ENCODE results near the gene PDS5B. TPM values are rescaled to one million over a fixed set of nuclear protein-coding genes. Genes with fewer than 3 reads are reported as not detected.
"Not testable (repeated sequence)": the region's sequence is repeated elsewhere in the genome, so short reads cannot be mapped to it uniquely, and the experiment has no call there.

The PDS5B gene
- polyA plus RNA-seq, 6 donors from 2014 or later = 38.8 to 50.4 (median 43.0) TPM

- Mint-ChIP-seq H3K4me1 (peaks cover 5 to 17% (median 12%) of the 10 kb centered on the region in 3 donors), H3K4me3 (no peak overlapping the region), H3K27ac (peak overlapping the region in 2 of 6 donors; percentile 25 to 45), H3K36me3 (peaks cover 12 to 16% of the 10 kb centered on the region in 2 donors), H3K9me3 (peaks cover 0 to 8% (median under 1%) of the 10 kb centered on the region in 7 donors), H3K27me3 (no peaks in the 10 kb centered on the region)
- no peak for DNase-seq
- ATAC-seq (ENCODE audit: low read depth in 2 of 2) = no peak
Measured at GRCh38 chr13:32723987-32724386, 137.7 kb downstream of the PDS5B start.

DNA sequence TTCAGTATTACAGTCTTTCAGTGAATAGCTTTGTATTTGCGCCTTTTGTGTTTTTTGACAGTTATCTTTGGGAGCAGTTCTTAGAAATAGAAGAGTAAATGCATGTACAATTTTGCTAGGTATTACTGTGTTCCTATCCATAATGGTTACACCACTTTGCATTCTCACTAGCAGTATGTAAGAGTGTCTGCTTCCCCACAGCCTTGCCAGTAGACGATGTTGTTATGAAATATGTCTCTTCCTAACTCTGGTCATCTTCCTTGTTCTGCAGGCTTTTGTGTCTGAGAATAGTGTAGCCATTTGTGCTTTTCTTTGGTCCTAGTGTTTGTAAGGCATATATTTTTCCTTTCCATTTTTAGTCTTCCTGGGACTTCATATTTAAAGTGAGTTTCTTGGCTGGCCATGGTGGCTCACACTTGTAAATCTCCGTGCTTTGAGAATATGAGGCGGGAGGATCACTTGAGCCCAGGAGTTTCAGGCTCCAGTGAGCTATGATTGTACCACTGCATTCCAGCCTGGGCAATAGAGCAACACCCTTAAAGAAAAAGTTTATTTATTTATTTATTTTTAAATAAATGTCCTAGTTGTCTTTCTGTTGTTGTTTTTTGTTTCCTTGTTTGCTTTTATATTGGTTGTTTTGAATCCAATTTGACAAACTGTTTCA is 140.3 kb downstream of the PDS5B start:
- DNase-seq (no peak), ATAC-seq (ENCODE audit: low read depth in 2 of 2) (no peak)
- Mint-ChIP-seq H3K27me3 (no peaks in the 10 kb centered on the region), H3K9me3 (peaks cover 0 to 5% (median 0%) of the 10 kb centered on the region in 7 donors), H3K4me3 (no peak overlapping the region), H3K4me1 (peaks cover 12 to 32% (median 18%) of the 10 kb centered on the region in 3 donors), H3K36me3 (peaks cover 8 to 9% of the 10 kb centered on the region in 2 donors), H3K27ac (peak overlapping the region in 1 of 6 donors; percentile 60)

- Mint-ChIP-seq H3K27ac (no peak overlapping the region), H3K4me1 (peaks cover 10 to 32% (median 16%) of the 10 kb centered on the region in 3 donors), H3K36me3 (peaks cover 0 to 12% of the 10 kb centered on the region in 2 donors), H3K4me3 (no peak overlapping the region), H3K27me3 (no peaks in the 10 kb centered on the region), H3K9me3 (peaks cover 0 to 5% (median 0%) of the 10 kb centered on the region in 7 donors)
- DNase-seq (no peak), ATAC-seq (ENCODE audit: low read depth in 2 of 2) (no peak)
Measured at GRCh38 chr13:32728327-32728726, 142.1 kb downstream of the PDS5B start.

DNA sequence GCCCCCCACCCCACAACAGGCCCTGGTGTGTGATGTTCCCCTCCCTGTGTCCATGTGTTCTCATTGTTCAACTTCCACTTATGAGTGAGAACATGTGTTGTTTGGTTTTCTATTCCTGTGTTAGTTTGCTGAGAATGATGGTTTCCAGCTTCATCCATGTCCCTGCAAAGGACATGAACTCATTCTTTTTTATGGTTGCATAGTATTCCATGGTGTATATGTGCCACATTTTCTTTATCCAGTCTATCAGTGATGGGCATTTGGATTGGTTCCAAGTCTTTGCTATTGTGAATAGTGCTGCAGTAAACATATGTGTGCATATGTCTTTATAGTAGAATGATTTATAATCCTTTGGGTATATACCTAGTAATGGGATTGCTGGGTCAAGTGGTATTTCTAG is 142.8 kb downstream of the PDS5B start:
- not testable (repeated sequence) for H3K27ac Mint-ChIP-seq; H3K27me3 Mint-ChIP-seq; ATAC-seq (ENCODE audit: low read depth in 2 of 2); H3K4me3 Mint-ChIP-seq; H3K9me3 Mint-ChIP-seq; DNase-seq
- Mint-ChIP-seq H3K36me3 (peaks cover 0 to 19% of the 10 kb centered on the region in 2 donors), H3K4me1 (peaks cover 12 to 32% (median 16%) of the 10 kb centered on the region in 3 donors)

GRCh38 chr13:32731074-32731473 is 144.8 kb downstream of the PDS5B start:
- no peak overlapping the region for H3K4me3 Mint-ChIP-seq
- H3K9me3 Mint-ChIP-seq = peaks cover 0 to 5% (median 0%) of the 10 kb centered on the region in 7 donors
- H3K27me3 Mint-ChIP-seq = no peaks in the 10 kb centered on the region
- H3K4me1 Mint-ChIP-seq = peaks cover 11 to 35% (median 19%) of the 10 kb centered on the region in 3 donors
- H3K36me3 Mint-ChIP-seq = peaks cover 0 to 15% of the 10 kb centered on the region in 2 donors
- H3K27ac Mint-ChIP-seq = peak overlapping the region in 1 of 6 donors; percentile 20
- no peak for ATAC-seq (ENCODE audit: low read depth in 2 of 2)
- no peak for DNase-seq

DNA sequence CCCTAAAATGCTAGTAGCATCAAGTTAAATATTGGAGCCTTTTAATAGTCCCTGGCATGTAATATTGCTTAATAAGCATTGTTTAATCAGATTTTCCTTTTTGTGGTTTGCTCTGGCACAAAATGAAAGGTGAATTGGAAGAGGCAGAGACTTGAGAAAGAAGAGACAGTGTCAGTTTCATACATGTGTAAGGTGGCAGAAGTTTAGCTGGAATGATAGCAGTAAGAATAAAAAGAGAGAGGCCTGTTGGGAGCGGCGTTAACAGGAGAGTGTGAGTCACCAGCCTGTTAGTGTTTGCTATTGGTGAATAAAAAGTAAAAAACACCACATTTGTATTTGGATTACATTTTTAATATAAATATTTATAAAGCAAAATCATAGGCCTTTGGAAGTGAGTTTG is 145.3 kb downstream of the PDS5B start:
- H3K27ac Mint-ChIP-seq = peak overlapping the region in 1 of 6 donors; percentile 44
- peaks cover 0 to 15% of the 10 kb centered on the region in 2 donors for H3K36me3 Mint-ChIP-seq
- no peak overlapping the region for H3K4me3 Mint-ChIP-seq
- H3K4me1 Mint-ChIP-seq = peaks cover 16 to 40% (median 18%) of the 10 kb centered on the region in 3 donors
- DNase-seq = no peak
- H3K9me3 Mint-ChIP-seq = peaks cover 0 to 5% (median 0%) of the 10 kb centered on the region in 7 donors
- H3K27me3 Mint-ChIP-seq = no peaks in the 10 kb centered on the region
- no peak for ATAC-seq (ENCODE audit: low read depth in 2 of 2)

DNA sequence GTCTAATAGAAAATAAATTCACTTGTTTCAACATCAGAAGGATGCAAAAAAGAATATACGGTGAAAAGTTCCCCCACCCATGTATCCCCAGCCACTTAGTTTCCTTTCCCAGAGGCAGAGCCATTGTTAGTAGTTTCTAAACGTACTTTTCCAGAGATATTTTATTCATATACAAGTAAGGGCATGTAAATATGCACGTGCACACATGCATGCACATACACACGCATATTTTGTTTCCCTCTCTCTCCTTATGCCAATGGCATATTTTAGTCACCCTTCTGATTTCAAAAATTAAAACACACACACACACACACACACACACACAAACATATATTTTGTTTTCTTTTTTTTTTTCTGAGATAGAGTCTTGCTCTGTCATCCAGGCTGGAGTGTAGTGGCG is 147.4 kb downstream of the PDS5B start:
- Mint-ChIP-seq H3K36me3 (peaks cover 0 to 15% of the 10 kb centered on the region in 2 donors), H3K4me3 (no peak overlapping the region), H3K27me3 (no peaks in the 10 kb centered on the region), H3K4me1 (peaks cover 18 to 43% (median 25%) of the 10 kb centered on the region in 3 donors), H3K9me3 (peaks cover 0 to 5% (median 0%) of the 10 kb centered on the region in 7 donors), H3K27ac (peak overlapping the region in 1 of 6 donors; percentile 8)
- ATAC-seq (ENCODE audit: low read depth in 2 of 2) (no peak), DNase-seq (no peak)

GRCh38 chr13:32734511-32734910 is 148.3 kb downstream of the PDS5B start:
- H3K27ac Mint-ChIP-seq = no peak overlapping the region
- H3K27me3 Mint-ChIP-seq = no peaks in the 10 kb centered on the region
- no peak overlapping the region for H3K4me3 Mint-ChIP-seq
- peaks cover 0 to 2% (median 0%) of the 10 kb centered on the region in 7 donors for H3K9me3 Mint-ChIP-seq
- DNase-seq = no peak
- ATAC-seq (ENCODE audit: low read depth in 2 of 2) = no peak
- H3K4me1 Mint-ChIP-seq = peaks cover 18 to 41% (median 23%) of the 10 kb centered on the region in 3 donors
- peaks cover 0 to 18% of the 10 kb centered on the region in 2 donors for H3K36me3 Mint-ChIP-seq

DNA sequence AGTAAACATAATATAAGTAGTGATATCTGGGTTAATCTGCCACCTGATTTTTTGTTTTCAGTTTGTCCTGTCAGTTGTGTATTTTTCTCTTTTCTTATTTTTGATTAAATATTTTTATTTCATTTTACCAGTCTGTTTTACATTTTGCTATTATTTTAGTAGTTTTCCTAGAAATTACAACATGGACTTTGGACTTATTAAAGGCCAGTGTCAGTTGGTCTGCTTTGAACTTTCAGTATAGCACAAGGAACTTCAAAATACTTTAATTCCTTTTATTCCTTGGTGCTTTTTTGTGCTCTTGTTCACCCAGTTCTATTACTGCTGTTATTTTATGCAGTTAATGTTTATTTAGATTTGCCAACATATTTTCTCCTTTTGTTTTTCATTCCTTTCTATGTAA is 149.6 kb downstream of the PDS5B start:
- Mint-ChIP-seq H3K27me3 (no peaks in the 10 kb centered on the region), H3K4me3 (peak overlapping the region in 1 of 8 donors; percentile 2), H3K9me3 (no peaks in the 10 kb centered on the region), H3K4me1 (peaks cover 17 to 28% (median 18%) of the 10 kb centered on the region in 3 donors), H3K36me3 (peaks cover 0 to 24% of the 10 kb centered on the region in 2 donors), H3K27ac (peak overlapping the region in 4 of 6 donors; percentile 34 to 85 (median 54))
- DNase-seq (no peak), ATAC-seq (ENCODE audit: low read depth in 2 of 2) (no peak)

GRCh38 chr13:32736648-32737047 is 150.4 kb downstream of the PDS5B start:
- Mint-ChIP-seq H3K4me1 (peaks cover 16 to 22% (median 17%) of the 10 kb centered on the region in 3 donors), H3K27ac (peak overlapping the region; percentile 40 to 90 (median 82)), H3K4me3 (peak overlapping the region in 5 of 8 donors; percentile 45 to 81 (median 65)), H3K36me3 (peaks cover 0 to 27% of the 10 kb centered on the region in 2 donors), H3K27me3 (no peaks in the 10 kb centered on the region), H3K9me3 (no peaks in the 10 kb centered on the region)
- DNase-seq = no peak
- ATAC-seq (ENCODE audit: low read depth in 2 of 2) = no peak

- H3K9me3 Mint-ChIP-seq = no peaks in the 10 kb centered on the region
- peak; percentile 1 for DNase-seq
- peaks cover 0 to 27% of the 10 kb centered on the region in 2 donors for H3K36me3 Mint-ChIP-seq
- H3K4me1 Mint-ChIP-seq = peaks cover 16 to 22% (median 17%) of the 10 kb centered on the region in 3 donors
- ATAC-seq (ENCODE audit: low read depth in 2 of 2) = peak; percentile 49 to 56
- peak overlapping the region; percentile 40 to 85 (median 80) for H3K27ac Mint-ChIP-seq
- no peaks in the 10 kb centered on the region for H3K27me3 Mint-ChIP-seq
- peak overlapping the region; percentile 45 to 81 (median 68) for H3K4me3 Mint-ChIP-seq
Measured at GRCh38 chr13:32737111-32737571, 150.9 kb downstream of the PDS5B start.

- Mint-ChIP-seq H3K27me3 (no peaks in the 10 kb centered on the region), H3K36me3 (peaks cover 0 to 27% of the 10 kb centered on the region in 2 donors), H3K4me3 (peak overlapping the region in 7 of 8 donors; percentile 45 to 81 (median 67)), H3K27ac (peak overlapping the region in 5 of 6 donors; percentile 40 to 85 (median 82)), H3K9me3 (no peaks in the 10 kb centered on the region), H3K4me1 (peaks cover 16 to 22% (median 17%) of the 10 kb centered on the region in 3 donors)
- ATAC-seq (ENCODE audit: low read depth in 2 of 2) = no peak
- no peak for DNase-seq
Measured at GRCh38 chr13:32737679-32738078, 151.4 kb downstream of the PDS5B start.

DNA sequence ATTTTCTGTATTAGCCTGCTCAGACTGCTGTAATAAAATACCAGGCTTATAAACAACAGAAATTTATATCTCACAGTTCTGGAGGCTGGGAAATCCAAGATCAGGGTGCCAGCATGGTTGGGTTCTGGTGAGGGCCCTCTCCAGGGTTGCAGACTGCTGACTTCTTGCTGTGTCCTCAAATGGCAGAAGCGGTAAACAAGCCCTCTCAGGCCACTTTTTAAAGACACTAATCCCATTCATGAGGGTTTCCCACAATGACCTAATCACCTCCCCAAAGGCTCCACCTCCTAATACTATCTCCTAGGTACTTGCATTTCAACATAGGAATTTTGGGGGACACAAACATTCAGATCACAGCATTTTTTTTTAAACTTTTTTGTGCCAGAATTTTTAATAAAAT is 159.3 kb downstream of the PDS5B start:
- Mint-ChIP-seq H3K9me3 (no peaks in the 10 kb centered on the region), H3K36me3 (peaks cover 22 to 42% of the 10 kb centered on the region in 2 donors)

GRCh38 chr13:32746474-32746873 is 160.2 kb downstream of the PDS5B start:
- no peak for ATAC-seq (ENCODE audit: low read depth in 2 of 2)
- peaks cover 22 to 44% of the 10 kb centered on the region in 2 donors for H3K36me3 Mint-ChIP-seq
- H3K9me3 Mint-ChIP-seq = peaks cover 0 to 2% (median 0%) of the 10 kb centered on the region in 7 donors
- H3K27ac Mint-ChIP-seq = no peak overlapping the region
- H3K27me3 Mint-ChIP-seq = no peaks in the 10 kb centered on the region
- no peak for DNase-seq
- peaks cover 5 to 8% (median 7%) of the 10 kb centered on the region in 3 donors for H3K4me1 Mint-ChIP-seq
- no peak overlapping the region for H3K4me3 Mint-ChIP-seq

More for the DNA sequence above, 159.3 kb downstream of the PDS5B start:
- Mint-ChIP-seq H3K27me3 (no peaks in the 10 kb centered on the region), H3K27ac (no peak overlapping the region), H3K4me3 (no peak overlapping the region), H3K4me1 (peaks cover 0 to 4% (median 0%) of the 10 kb centered on the region in 3 donors)
- no peak for ATAC-seq (ENCODE audit: low read depth in 2 of 2)
- DNase-seq = no peak

All from naive B cell (primary cell).